ENCODE measurements around the gene SPEN. TPM values are rescaled to one million over a fixed set of nuclear protein-coding genes. Genes with fewer than 3 reads are reported as not detected.

SPEN gene
- total and polyA plus RNA-seq, 2 of the 13 experiments (the other 11 are each of a cell fraction or from before 2014, with no cell fraction given) = 4.8 to 14.0 TPM

- TF ChIP-seq DR1 (CRISPR knock-in tag; IDR thresholded peaks at IDR 0.05) (0 out of 2 replicates have a peak, but pooled peaks have one; percentile 49), BORCS8-MEF2B (CRISPR knock-in tag; IDR thresholded peaks at IDR 0.05) (peak; percentile 61), PBX3 (CRISPR knock-in tag; IDR thresholded peaks at IDR 0.05; ENCODE audit: borderline replicate concordance) (0 out of 2 replicates have a peak, but pooled peaks have one; percentile 43), SP140L (CRISPR knock-in tag; IDR thresholded peaks at IDR 0.05; ENCODE audit: borderline replicate concordance) (peak; percentile 72; the same call in 1 of the 2 replicates), SOX5 (CRISPR knock-in tag; IDR thresholded peaks at IDR 0.05; ENCODE audit: borderline replicate concordance) (peak; percentile 73; the same call in 1 of the 2 replicates), SIX4 (CRISPR knock-in tag; IDR thresholded peaks at IDR 0.05) (peak; percentile 59), SP2 (CRISPR knock-in tag; IDR thresholded peaks at IDR 0.05) (no peak), ZNF441 (CRISPR knock-in tag; IDR thresholded peaks at IDR 0.05; ENCODE audit: borderline replicate concordance) (peak; percentile 82), SAP130 (CRISPR knock-in tag; IDR thresholded peaks at IDR 0.05; ENCODE audit: low read depth) (peak; percentile 90), ZNF747 (CRISPR knock-in tag; IDR thresholded peaks at IDR 0.05; ENCODE audit: borderline replicate concordance) (peak; percentile 91; the same call in 1 of the 2 replicates), SIN3B (IDR thresholded peaks at IDR 0.05; ENCODE audit: low read length) (no peak), DRAP1 (CRISPR knock-in tag; IDR thresholded peaks at IDR 0.05) (peak; percentile 82; the same call in 1 of the 2 replicates), NAIF1 (CRISPR knock-in tag; IDR thresholded peaks at IDR 0.05; ENCODE audit: borderline replicate concordance) (peak; percentile 75; the same call in 1 of the 2 replicates), CAMTA2 (CRISPR knock-in tag; IDR thresholded peaks at IDR 0.05; ENCODE audit: borderline replicate concordance) (0 out of 2 replicates have a peak, but pooled peaks have one; percentile 3), KLF6 (CRISPR knock-in tag; IDR thresholded peaks at IDR 0.05) (peak; percentile 66), PITX1 (CRISPR knock-in tag; IDR thresholded peaks at IDR 0.05) (no peak), ZNF687 (CRISPR knock-in tag; IDR thresholded peaks at IDR 0.05) (peak; percentile 96), HOMEZ (CRISPR knock-in tag; IDR thresholded peaks at IDR 0.05; ENCODE audit: low read depth) (peak; percentile 47; the same call in 1 of the 2 replicates), ZNF891 (CRISPR knock-in tag; IDR thresholded peaks at IDR 0.05) (0 out of 2 replicates have a peak, but pooled peaks have one; percentile 39), ZNF18 (CRISPR knock-in tag; IDR thresholded peaks at IDR 0.05; ENCODE audit: insufficient replicate concordance) (peak; percentile 17)
Measured at GRCh38 chr1:15835741-15836510, 11.6 kb upstream of the SPEN start (continued).
